K562 (cell line): ENCODE results near the gene DNALI1.

Experiments used
- SNRNP70 ChIP-seq: fragments of 200-400 bp; formaldehyde crosslinking; optimal IDR thresholded peaks from 2 replicates; pipeline ENCODE3; 2017; ENCODE audit warnings: low read depth, low read length
- SRF ChIP-seq, 2 experiments: fragments of 250-450, 450-650 bp in 1 of 2; sonication (Bioruptor Pico) in 1 of 2; sonication (generic) in 1 of 2; formaldehyde crosslinking; IDR thresholded peaks; 2 replicates each; pipeline versions ENCODE4 v1.5.0 to v1.5.1; 2020 to 2022; ENCODE audit warnings: mild to moderate bottlenecking in 1 of 2, missing genetic modification reagents in 1 of 2

DNA sequence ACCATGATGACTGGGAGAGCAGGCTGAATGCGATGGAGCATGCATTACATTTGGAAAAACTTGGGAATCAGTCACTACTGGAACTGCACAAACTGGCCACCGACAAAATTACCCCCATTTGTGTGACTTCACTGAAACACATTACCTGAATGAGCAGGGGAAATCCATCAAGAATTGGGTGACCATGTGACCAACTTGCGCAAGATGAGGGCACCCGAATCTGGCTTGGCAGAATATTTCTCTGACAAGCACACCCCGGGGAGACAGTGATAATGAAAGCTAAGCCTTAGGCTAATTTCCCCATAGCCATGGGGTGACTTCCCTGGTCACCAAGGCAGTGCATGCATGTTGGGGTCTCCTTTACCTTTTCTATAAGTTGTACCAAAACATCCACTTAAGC is 11.7 kb upstream of the DNALI1 start:
- TF ChIP-seq SNRNP70 (no peak), SRF (CRISPR knock-in tag; IDR thresholded peaks at IDR 0.05) (no peak)
